ENCODE results near the gene RPS28.
"Not testable (repeated sequence)": the region's sequence is repeated elsewhere in the genome, so short reads cannot be mapped to it uniquely, and the experiment has no call there.

The RPS28 gene

DNA sequence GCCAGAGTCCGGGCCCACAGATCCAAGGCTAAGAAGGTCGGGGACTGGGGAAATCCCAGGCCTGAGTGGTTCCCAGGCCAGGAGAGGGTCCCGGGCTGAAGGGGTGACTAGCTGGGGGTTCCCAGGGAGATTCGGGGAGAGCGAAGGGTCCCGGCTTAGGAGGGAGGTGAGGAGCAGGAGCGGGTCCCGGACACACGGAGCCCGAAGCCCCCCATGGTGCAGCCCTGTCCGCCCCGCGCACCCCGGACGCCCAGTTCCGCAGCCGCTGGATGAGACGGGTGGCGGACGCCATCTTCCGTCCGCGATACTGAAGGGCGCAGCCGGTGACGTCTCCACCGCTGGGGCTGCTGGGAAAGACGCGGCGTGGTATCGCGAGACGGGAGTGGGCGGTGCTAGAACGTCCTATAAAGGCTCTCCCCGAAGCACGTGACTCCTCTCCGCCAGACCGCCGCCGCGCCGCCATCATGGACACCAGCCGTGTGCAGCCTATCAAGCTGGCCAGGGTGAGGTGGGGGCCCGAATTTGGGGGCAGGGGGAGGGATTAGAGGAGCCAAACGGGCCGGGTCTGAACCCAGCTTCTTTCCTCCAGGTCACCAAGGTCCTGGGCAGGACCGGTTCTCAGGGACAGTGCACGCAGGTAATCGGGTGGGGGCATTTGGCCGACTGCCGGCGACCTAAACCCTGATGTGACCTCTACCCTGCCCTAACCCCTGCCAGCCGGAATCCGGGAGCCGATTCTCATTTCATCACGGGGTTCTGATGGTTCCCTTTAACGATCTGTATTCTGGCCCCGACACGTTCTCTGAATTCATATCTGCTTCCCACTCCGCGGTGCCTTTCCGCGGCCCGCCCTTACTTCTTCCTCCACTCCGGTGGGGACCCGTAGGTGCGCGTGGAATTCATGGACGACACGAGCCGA lies at the start of gene RPS28, which contains the start of gene NDUFA7:
Gene RPS28, plus strand, starts transcription at position 430 of the 919 bp plus-strand sequence. Its CDS starts 35 bp downstream, at position 465.
Gene NDUFA7, minus strand, starts transcription at position 309 of the 919 bp plus-strand sequence. Its CDS starts 17 bp downstream, at position 292.
- DNase-seq (ENCODE audit: low spot score), result peak; percentile 98

DNA sequence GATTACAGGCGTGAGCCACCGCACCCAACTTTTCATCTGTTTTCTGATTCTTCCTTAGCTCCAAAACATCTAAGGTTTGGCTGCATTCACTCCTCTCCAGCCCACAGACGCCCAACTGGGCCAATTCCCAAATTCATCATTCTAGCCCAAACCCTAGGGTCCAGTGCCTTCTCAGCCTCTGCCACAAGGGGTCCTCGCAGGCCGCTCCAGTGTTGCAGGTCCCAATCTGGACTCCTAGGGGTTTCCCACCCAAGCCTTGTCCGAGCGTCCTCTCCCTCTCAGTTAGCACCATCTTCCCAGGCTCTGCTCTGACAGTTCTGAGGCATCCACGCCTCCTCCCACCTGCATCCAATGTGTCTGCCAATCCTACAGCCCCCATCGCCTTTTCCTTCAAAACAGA lies 44.8 kb upstream of the RPS28 start:
- DNase-seq (ENCODE audit: low spot score), result not testable (repeated sequence)

DNA sequence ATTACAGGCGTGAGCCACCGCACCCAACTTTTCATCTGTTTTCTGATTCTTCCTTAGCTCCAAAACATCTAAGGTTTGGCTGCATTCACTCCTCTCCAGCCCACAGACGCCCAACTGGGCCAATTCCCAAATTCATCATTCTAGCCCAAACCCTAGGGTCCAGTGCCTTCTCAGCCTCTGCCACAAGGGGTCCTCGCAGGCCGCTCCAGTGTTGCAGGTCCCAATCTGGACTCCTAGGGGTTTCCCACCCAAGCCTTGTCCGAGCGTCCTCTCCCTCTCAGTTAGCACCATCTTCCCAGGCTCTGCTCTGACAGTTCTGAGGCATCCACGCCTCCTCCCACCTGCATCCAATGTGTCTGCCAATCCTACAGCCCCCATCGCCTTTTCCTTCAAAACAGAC lies 30.0 kb upstream of the RPS28 start:
- DNase-seq (ENCODE audit: low spot score), result not testable (repeated sequence)

DNA sequence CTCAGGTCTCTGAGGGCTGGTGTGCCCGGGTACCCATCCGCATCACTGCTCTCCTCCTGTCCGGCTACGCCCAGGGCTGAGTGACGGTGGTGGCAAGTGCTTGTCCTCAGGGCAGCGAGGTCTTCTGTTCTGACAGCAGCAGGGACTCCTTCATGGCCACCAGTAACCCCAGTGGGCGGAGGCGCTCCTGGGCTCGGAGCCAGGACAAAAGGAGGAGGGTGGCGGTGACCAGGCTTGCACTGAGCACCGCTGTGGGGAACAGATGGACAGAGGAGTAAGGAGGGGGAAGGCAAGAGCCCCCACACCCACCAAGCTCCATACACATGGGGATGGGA lies 19.0 kb upstream of the RPS28 start:
- no peak for DNase-seq (ENCODE audit: low spot score)

DNA sequence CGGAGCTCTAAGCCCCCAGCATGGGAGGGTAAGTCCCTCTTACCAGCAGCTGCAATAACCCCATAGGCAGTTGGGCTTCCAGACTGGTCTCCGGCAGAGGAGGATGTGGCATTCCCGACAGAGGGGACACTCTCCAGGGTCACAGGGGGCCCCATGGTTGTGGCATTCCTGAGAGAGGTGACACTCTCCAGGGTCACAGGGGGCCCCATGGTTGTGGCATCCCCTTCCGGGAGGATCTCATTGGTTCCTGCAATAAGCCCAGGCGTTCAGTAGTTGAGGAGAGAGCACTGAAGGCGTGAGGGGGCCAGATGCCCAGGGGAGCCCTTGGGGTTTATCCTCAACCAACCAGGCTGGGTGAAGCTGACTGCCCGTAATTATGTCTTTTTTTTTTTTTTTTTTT lies 18.6 kb upstream of the RPS28 start:
- no peak for DNase-seq (ENCODE audit: low spot score)

DNA sequence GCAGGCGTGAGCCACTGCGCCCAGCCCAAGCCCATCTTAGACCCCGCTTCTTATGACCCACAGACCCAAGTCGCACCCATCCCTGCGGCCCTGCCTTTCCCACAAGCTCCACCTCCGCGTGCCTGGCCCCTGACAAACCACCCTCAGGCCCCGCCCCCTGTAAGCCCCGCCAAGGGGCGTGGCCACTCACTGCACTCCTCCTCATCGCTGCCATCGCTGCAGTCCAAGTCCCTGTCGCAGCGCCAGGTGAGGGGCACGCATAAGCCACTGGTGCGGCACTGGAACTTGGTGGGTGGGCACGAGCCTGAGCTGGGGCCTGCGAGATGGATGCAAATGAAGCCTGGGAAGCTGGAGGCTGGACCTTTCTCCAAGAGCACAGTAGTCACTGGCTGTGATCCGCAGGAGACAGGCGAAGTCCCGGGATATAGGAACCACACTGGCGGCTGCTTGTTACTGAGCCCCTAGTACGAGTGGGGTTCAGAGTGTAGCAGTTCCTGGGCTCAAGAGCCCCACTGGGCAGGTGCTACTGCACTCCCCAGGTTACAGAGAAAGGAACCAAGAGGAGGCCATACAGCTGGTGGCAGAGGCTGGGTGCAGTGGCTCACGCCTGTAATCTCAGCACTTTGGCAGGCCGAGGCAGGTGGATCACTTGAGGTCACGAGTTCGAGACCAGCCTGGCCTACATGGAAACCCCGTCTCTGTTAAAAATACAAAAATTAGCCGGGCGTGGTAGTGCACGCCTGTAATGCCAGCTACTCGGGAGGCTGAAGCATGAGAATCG lies 16.3 kb upstream of the RPS28 start:
- DNase-seq (ENCODE audit: low spot score), result no peak

DNA sequence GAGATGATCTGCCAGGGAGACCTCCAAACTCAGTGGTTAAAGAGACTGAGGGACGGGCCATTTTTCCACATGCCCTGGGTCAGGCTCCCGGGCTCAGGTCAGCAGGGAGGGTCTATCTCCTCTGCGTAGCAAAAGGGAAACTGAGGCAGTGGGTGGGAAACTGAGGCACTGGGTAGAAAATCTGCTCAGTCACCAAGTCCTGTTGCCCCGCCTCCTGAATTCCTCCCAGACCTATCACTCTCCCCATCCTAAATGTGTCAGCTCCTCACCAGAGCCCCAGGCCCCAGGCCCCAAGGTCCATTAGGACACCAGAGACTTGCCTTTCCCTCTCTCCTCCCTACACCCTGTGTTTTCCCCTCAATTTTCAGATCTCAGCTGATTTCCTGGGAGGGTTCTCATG lies 15.5 kb upstream of the RPS28 start:
- DNase-seq (ENCODE audit: low spot score), result no peak

DNA sequence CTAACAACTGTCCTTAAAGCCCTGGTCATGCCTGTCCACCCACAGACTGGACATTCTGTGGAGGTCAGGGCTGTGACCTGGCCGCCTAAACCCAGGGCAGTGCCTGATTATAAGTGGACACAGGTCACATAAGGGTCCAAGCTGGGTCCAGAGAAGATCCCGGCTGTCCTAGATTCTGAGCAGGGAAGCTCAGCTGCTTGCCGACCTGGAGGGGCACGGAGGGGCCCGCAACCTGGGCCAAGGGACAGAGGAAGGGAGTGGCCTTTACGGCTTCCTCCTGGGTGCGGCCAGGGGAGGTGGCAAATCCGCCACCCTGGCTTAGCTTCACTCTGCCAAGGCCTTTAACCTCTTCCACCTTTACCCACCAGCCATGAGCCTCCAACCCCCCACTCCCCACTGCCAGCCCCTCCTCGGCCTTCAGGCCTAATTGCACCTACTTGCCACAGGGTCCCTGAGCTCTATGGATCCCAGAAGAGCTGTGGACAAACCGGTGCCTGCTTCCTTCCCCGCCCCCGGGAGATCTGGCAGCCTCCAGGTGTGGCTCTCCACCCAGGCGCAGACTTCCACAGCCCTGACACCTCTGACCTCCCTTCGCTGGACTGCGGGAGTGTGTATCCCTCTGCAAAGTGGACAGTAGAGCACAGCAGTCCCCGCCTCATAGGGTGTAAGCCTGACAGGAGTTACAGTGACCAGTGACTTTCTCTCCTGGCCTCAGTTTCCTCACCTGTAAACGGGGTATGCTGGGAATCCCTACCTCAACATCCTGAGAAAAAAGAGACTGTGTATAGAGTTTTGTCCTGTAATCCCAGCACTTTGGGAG lies 14.9 kb upstream of the RPS28 start:
- no peak for DNase-seq (ENCODE audit: low spot score)

DNA sequence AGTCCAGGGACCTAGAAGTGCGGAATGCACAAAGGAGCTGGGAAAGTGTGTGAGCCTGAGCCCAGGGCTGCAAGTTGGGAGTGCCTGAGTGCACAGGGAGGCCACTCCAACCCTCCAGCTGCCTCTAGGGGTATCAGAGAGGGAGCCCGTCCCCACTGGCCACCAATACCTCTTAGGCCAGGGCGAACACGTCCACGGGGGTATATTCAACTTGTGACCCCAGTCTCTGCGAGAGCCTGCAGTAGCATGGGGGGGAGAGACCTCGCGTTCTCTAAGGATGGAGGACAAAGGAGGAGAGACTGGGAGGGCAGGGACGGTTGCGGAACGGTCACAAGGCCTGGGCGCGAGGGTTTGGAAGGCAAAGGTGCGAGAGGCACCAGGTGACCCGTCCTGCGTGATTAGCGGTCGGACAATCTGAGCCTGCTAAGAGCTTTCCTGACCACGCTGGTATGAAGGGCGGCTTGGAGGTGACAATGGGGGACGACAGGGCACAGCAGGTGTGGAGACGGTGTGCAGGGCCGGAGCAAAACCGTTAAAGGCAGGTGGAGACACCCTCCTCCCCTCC lies 13.8 kb upstream of the RPS28 start:
- DNase-seq (ENCODE audit: low spot score), result no peak

DNA sequence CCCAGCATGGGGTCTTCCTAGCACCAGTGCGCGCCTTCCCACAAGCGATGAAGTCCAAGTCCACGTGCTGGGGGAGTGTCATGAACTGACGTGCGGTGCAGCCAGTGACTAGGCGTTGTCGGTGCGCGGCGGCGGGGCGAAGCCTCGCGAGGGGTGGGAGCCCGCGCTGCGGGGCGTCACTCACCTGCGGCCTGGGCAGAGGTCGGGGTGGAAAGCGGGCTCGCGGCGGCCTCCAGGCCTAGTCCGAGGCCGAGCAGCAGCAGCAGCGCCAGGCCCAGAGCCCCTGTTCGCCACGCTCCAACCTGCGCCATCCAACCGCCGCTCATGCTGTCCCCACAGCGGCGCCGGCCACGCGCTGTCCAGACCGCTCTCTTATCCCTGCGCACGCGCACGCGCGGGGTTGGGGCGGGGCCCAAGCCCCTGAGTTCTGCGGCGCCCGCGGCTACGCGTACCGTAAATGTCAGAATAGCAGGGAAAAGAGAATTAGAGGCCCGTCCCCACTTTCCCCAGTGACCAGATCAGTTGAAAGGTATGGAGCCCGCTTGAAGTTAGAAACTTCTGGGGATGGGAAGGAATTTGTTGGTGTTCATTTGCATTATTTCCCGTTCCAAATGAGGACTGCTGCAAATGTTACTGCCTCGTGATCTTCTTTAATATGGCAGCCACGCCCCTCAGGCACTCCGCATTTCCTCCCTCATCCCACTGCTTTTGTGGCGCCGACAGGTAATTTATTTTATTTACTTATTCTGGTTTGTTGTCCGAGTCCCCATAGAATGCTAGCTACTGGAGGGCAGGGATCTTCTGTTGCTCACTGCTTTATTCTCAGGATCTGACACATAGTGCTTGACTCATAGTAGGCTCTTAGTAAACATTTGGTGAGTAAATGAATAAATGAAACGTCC lies 13.1 kb upstream of the RPS28 start, which contains the start of gene CD320:
Gene CD320, minus strand, starts transcription at position 394 of the 902 bp plus-strand sequence. Its CDS starts 68 bp downstream, at position 326.
- DNase-seq (ENCODE audit: low spot score), result peak; percentile 84

DNA sequence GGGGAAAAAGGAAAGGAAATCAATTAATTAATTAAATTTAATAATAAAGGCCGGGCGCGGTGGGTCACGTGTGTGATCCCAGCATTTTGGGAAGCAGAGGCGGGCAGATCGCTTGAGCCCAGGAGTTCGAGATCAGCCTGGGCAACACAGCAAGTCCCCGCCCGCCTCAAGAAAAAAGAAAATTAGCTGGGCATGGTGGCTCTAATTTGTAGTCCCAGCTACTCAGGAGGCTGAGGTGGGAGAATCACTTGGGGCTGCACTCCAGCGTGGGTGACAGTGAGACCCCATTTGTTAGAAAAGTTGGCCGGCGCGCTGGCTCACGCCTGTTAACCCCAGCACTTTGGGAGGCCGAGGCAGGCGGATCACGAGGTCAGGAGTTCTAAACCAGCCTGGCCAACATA lies 12.4 kb upstream of the RPS28 start:
- DNase-seq (ENCODE audit: low spot score), result no peak

DNA sequence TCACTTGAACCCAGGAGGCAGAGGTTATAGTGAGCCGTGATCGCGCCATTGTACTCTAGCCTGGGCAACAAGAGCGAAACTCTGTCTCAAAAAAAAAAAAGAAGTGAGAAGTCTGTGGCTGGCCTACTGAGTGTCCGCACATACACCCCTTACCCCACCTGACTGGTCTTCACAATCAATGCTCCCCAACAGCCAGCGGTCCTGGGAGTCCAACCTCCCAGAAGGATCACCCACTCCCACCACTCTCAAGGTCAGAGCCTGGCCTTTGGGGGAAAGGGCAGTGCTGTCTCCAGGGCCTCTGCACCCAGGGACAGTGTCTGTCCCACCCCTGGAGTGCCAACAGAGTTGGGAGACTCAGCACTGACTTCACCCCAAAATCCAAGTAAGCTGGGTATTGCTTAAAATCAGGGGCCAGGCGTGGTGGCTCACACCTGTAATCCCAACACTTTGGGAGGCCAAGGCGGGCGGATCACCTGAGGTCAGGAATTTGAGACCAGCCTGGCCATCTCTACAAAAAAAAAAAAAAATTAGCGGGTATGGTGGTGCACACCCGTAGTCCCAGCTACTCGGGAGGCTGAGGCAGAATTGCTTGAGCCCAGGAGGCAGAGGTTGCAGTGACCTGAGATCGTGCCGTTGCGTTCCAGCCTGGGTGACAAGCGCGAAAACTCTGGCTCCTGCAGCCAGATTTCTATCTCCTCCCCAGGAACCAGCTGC lies 10.8 kb upstream of the RPS28 start:
- no peak for DNase-seq (ENCODE audit: low spot score)

DNA sequence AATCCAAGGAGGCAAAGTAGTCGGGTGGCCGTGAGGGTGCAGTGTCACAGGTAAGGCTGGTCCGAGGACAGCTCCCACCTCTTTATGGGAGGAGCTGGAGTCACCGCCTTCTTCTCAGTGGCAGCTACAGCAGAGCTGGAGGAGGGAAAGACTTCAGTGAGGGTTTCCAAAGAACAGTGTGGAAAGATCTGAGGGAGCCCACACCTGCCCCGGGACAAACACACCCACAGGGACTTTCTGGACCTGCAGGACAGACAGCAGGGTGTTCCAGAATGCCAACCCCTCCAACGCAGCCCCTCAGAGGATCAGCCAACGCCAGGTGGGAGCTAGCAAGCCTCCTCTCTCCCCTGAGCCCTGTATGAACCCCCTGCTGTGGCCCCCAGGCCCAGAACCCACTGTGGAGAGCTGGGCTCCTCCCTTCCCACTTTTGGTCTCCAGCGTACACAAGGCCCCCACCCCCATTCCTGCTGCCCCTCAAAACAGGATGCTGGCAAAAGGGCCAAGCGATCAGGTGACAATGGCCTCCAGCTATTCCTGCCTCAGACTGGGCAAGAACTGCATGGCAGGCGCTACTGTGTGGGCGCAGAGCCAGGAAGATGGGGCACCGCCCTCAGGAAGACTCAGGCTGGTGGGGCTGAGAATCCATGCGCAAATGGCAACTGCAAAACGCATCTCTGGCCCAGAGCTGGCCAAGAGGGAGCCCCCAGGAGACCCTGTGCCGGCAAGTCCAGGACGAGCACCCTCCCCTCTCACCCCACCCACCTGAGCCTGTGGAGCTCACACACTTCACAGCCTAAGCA lies 9.6 kb upstream of the RPS28 start:
- no peak for DNase-seq (ENCODE audit: low spot score)

DNA sequence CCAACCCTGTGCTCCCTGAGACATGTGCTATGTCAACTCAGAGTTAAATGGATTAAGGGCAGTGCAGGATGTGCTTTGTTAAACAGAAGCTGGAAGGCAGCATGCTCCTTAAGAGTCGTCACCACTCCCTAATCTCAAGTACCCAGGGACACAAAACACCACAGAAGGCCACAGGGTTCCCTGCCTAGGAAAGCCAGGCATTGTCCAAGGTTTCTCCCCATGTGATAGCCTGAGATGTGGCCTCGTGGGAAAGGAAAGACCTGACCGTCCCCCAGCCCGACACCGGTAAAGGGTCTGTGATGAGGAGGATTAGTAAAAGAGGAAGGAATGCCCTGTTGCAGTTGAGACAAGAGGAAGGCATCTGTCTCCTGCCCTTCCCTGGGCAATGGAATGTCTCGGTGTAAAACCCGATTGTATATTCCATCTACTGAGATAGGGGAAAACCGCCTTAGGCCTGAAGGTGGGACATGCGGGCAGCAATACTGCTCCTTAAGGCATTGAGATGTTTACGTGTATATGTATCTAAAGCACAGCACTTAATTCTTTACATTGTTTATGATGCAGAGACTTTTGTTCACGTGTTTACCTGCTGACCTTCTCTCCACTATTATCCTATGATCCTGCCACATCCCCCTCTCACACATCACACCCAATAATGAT lies 6.2 kb upstream of the RPS28 start:
- DNase-seq (ENCODE audit: low spot score), result not testable (repeated sequence)

DNA sequence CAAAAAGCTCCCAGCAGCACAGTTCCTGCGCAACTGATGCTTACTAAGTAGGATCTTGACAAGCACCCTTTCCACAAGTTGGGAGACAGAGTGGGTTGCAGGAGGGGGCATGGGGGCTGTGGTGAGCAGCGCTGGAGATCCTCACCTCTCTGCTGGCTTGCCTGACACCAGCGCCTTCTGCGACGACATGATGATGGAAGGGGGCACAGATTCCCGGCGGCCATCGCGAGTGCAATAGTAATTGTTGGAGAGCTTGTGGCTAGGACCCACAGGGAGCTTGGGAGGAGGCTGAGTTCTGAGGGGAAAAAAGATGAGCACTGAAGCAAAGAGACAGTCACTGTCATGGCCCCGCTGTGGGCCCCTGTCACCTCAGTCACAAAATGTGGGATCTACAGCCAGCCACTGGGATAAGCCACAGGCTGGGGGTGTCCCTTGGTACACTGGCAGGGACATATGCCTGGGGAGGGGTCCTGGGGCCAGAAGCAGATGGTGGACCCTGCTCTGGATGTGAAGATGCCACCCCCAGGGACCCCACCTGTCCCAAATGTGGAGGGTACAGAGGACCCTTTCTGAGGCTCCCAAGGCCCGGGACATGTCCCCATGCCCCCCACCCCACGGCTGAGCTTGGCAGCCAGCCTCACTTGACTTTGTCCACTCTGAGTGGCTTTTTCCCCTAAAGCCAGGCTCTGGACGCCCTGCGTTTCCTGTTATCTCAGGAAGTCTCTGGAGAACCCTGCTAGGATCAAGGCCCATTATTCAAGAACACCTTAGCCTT lies 4.8 kb upstream of the RPS28 start:
- no peak for DNase-seq (ENCODE audit: low spot score)

DNA sequence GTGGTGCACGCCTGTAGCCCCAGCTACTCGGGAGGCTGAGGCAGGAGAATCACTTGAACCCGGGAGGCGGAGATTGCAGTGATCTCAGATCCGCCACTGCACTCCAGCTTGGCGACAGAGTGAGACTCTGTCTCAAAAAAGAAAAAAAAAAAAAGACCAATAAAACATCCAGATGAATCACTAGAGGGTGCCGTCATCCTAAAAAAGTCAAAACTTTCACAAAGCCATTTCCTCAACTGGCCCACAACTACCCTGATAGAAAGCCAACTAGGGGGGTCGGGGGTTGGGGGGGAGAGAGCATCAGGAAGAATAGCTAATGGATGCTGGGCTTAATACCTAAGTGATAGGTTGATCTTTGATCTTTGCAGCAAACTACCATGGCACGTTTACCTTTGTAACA lies 2.5 kb upstream of the RPS28 start:
- DNase-seq (ENCODE audit: low spot score), result not testable (repeated sequence)

DNA sequence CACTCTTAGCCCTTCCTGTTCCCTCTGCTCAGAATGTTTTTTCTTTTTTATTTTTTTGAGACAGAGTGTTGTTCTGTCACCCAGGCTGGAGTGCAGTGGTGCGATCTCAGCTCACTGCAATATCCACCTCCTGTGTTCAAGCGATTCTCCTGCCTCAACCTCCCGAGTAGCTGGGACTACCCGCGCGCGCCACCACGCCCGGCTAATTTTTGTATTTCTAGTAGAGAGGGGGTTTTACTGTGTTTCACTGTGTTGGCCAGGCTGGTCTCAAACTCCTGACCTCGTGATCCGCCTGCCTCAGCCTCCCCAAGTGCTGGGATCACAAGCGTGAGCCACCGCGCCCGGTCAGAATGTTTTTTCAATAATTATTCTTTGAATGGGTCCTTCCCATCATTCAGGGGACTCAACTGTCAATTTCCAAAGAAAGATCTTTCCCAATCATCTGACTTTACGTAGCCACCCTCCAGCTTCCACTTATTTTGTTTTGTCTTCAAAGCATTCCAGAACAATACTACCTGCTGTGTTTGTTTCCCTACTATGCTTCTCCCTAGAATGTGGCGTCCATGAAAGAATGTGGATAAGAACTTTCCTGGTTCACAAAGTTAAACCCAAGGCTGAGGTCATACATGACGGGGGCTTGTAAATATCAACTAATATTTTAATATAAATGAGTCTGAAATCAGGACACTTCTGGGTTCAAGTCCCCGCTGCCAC lies 1.3 kb upstream of the RPS28 start:
- no peak for DNase-seq (ENCODE audit: low spot score)
